Body of pancreas (tissue), 4 donors: ENCODE results near the gene BCR. TPM values are rescaled to one million over a fixed set of nuclear protein-coding genes. Genes with fewer than 3 reads are reported as not detected.

Experiments used
- ATAC-seq: fragments of 150-250 bp; one replicate; pipeline ENCODE4 v1.9.1; 2016
- DNase-seq, 4 donors: peaks; one replicate each; pipeline ENCODE4 v3.0.0-alpha.2; 2019
- H3K27ac ChIP-seq, 4 donors: fragments of 200-600 bp; sonication (generic); 1 replicate in 3 of 4; 2 replicates in 1 of 4; pipeline versions ENCODE4 v1.5.1 to v1.6.1; 2016 to 2019; ENCODE audit warnings: mild to moderate bottlenecking in 1 of 4, mixed read lengths in 1 of 4, moderate library complexity in 1 of 4
- H3K27me3 ChIP-seq, 2 donors: fragments of 200-600 bp; sonication (generic); one replicate each; pipeline ENCODE4 v1.6.0; 2016; ENCODE audit warnings: mild to moderate bottlenecking in 1 of 2
- H3K36me3 ChIP-seq, 2 donors: fragments of 200-600 bp; sonication (generic); replicated peaks in 1 of 2; 2 replicates each; pipeline ENCODE4 v1.5.1; 2016; ENCODE audit warnings: low read depth in 2 of 2; ENCODE audit not compliant: insufficient read depth in 1 of 2
- H3K4me1 ChIP-seq: fragments of 200-600 bp; sonication (generic); one replicate; pipeline ENCODE4 v1.6.0; 2016
- H3K4me3 ChIP-seq, 2 donors: fragments of 200-600 bp; sonication (generic); 1 replicate in 1 of 2; 2 replicates in 1 of 2; pipeline ENCODE4 v1.5.1; 2016 to 2019
- H3K9me3 ChIP-seq, 3 donors: fragments of 200-600 bp; sonication (generic); 1 replicate in 2 of 3; 2 replicates in 1 of 3; pipeline ENCODE4 v1.5.1; 2016
- CTCF ChIP-seq, 7 experiments: fragments of 450-650 bp in 4 of 7; fragments of 200-600 bp in 3 of 7; sonication (generic) in 3 of 7; IDR thresholded peaks; one replicate each; pipeline ENCODE4 v1.5.1; 2016 to 2019; ENCODE audit warnings: antibody characterized with exemption in 7 of 7
- POLR2A ChIP-seq, 3 donors: fragments of 450-650 bp; IDR thresholded peaks; one replicate each; pipeline ENCODE4 v1.6.1; 2016; ENCODE audit warnings: antibody characterized with exemption in 3 of 3, mild to moderate bottlenecking in 2 of 3
- WGBS, 2 donors: methylation state at CpG; one replicate each; pipeline ENCODE4 v1.1.5; 2017; 5-methylcytosine and 5-hydroxymethylcytosine counted together
- intact Hi-C: fragments of 100-400 bp; cut with DNase I; formaldehyde crosslinking; loops from one replicate; pipeline ENCODE4 v1.15.1; 2023
- total RNA-seq, 2 donors: library from RNA; depleted of rRNA; stranded (reverse); fragments of >200 nt; gene quantifications; one replicate each; pipeline ENCODE4 v1.1.0, GENCODE V29; 2016

Gene BCR
- total RNA-seq, 2 donors from 2014 or later = 28.3 to 71.2 TPM

- ATAC-seq = no peak
- H3K27me3 ChIP-seq = no peaks in the 10 kb centered on the region
- H3K4me1 ChIP-seq = peaks cover 31% of the 10 kb centered on the region
- DNase-seq = no peak
- intact Hi-C loops = no loop called here
- H3K36me3 ChIP-seq = no peaks in the 10 kb centered on the region
- WGBS, 2 donors = 93 to 99% methylated on average over 7 of the region's 7 CpGs
- H3K4me3 ChIP-seq = no peak overlapping the region
- no peaks in the 10 kb centered on the region for H3K9me3 ChIP-seq
- TF ChIP-seq POLR2A (IDR thresholded peaks at IDR 0.05) (no peak), CTCF (IDR thresholded peaks at IDR 0.05) (no peak)
- no peak overlapping the region for H3K27ac ChIP-seq
Measured at GRCh38 chr22:23224846-23225245, 44.5 kb downstream of the BCR start.

GRCh38 chr22:23225337-23225723 lies 45.0 kb downstream of the BCR start:
- Histone ChIP-seq H3K36me3 (no peaks in the 10 kb centered on the region), H3K9me3 (no peaks in the 10 kb centered on the region), H3K27ac (no peak overlapping the region), H3K4me3 (no peak overlapping the region), H3K27me3 (no peaks in the 10 kb centered on the region), H3K4me1 (peaks cover 27% of the 10 kb centered on the region)
- ATAC-seq (no peak), DNase-seq (no peak)
- intact Hi-C loops = no loop called here
- no peak for TF ChIP-seq POLR2A (IDR thresholded peaks at IDR 0.05)
- TF ChIP-seq CTCF (IDR thresholded peaks at IDR 0.05) = no peak
- WGBS, 2 donors = 76 to 89% methylated on average over 5 to 10 of the region's 10 CpGs

- H3K4me1 ChIP-seq = peaks cover 25% of the 10 kb centered on the region
- WGBS, 2 donors = 56 to 70% methylated on average over 8 of the region's 8 CpGs
Measured at GRCh38 chr22:23225724-23226496, 45.6 kb downstream of the BCR start.

GRCh38 chr22:23226497-23226850 lies 46.2 kb downstream of the BCR start:
- Histone ChIP-seq H3K4me3 (no peak overlapping the region), H3K4me1 (peaks cover 25% of the 10 kb centered on the region), H3K27ac (peak overlapping the region in 1 of 4 donors; percentile 8), H3K36me3 (no peaks in the 10 kb centered on the region), H3K27me3 (no peaks in the 10 kb centered on the region), H3K9me3 (no peaks in the 10 kb centered on the region)
- ATAC-seq = no peak
- TF ChIP-seq POLR2A (IDR thresholded peaks at IDR 0.05) (no peak), CTCF (IDR thresholded peaks at IDR 0.05) (no peak)
- intact Hi-C loops = no loop called here
- no peak for DNase-seq

More at GRCh38 chr22:23225724-23226496, 45.6 kb downstream of the BCR start:
- no peaks in the 10 kb centered on the region for H3K36me3 ChIP-seq
- ATAC-seq (no peak), DNase-seq (no peak)
- no peak for TF ChIP-seq POLR2A (IDR thresholded peaks at IDR 0.05)
- no peak for TF ChIP-seq CTCF (IDR thresholded peaks at IDR 0.05)
- H3K4me3 ChIP-seq = no peak overlapping the region
- peak overlapping the region in 1 of 4 donors; percentile 8 for H3K27ac ChIP-seq
- H3K9me3 ChIP-seq = no peaks in the 10 kb centered on the region
- no peaks in the 10 kb centered on the region for H3K27me3 ChIP-seq
- intact Hi-C loops = no loop called here

GRCh38 chr22:23227380-23227779 lies 47.1 kb downstream of the BCR start:
- no peak for DNase-seq
- H3K36me3 ChIP-seq = no peaks in the 10 kb centered on the region
- H3K27ac ChIP-seq = no peak overlapping the region
- no peak for TF ChIP-seq POLR2A (IDR thresholded peaks at IDR 0.05)
- TF ChIP-seq CTCF (IDR thresholded peaks at IDR 0.05) = no peak
- H3K27me3 ChIP-seq = no peaks in the 10 kb centered on the region
- peaks cover 25% of the 10 kb centered on the region for H3K4me1 ChIP-seq
- WGBS, 2 donors = 88 to 100% methylated on average over 1 of the region's 1 CpG
- H3K9me3 ChIP-seq = no peaks in the 10 kb centered on the region
- no peak overlapping the region for H3K4me3 ChIP-seq
- ATAC-seq = no peak
- intact Hi-C loops = no loop called here
